DMS153 (cell line): ENCODE results near the gene BTBD6.

ENCODE experiments used
- DNase-seq: peaks from one replicate; lab custom pipeline; 2025; lab: John Stamatoyannopoulos, UW

BTBD6 gene

DNA sequence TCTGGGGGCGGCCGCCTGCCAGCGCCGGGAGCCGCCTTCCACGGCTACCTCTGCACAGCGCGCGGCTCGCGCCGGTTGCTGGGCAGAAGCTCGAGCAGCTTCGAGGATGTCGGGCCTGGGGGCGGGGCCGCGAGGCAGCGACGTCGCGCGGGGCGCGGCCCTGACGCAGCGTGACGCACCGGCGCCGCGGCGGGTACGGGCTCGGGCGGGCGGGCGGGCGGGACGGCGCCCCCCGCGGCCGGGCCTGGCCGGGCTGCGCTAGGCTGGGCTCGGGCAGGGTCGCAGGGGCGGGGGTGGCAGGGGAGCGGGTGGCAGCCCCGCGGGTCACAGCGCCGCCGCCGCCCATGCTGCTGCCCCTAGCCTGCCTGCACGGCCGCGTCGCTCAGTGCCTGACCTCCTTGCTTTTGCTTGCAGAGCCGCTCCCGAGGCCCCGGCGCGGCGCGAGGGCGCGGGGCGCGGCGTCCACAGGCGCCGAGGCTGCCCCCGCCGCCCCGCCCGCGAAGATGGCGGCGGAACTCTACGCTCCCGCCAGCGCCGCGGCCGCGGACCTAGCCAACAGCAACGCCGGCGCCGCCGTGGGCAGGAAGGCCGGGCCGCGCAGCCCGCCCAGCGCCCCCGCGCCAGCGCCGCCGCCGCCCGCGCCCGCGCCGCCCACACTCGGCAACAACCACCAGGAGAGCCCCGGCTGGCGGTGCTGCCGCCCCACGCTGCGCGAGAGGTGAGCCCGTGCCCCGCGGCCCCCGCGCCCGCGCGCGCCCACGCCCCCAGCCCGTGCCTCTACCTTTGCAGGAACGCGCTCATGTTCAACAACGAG is at the start of gene BTBD6:
TSS of gene BTBD6 (plus strand) at position 166 of the 814 bp plus-strand sequence. CDS start at position 345, 179 bp downstream.
- DNase-seq, result peak; percentile 21

DNA sequence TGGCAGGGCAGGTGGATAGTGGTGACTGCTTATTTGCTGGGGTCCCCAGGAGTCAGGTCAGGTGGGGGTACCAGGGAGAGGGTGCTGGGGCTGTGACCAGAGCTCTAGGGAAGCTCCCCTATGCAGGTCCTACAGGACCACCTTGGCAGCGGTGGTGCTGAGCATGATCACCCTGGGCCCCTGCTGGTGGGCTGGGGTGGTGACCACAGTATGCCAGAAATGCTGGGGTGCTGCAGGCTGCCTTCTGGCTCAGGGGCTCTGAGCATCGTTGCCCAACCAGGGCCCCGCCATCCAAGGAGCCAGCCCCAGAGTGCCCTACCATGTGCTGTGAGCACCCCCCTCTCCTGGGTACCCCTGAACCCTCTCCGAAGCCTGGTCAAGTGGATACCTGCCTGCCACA is 49.7 kb upstream of the BTBD6 start:
- no peak for DNase-seq

DNA sequence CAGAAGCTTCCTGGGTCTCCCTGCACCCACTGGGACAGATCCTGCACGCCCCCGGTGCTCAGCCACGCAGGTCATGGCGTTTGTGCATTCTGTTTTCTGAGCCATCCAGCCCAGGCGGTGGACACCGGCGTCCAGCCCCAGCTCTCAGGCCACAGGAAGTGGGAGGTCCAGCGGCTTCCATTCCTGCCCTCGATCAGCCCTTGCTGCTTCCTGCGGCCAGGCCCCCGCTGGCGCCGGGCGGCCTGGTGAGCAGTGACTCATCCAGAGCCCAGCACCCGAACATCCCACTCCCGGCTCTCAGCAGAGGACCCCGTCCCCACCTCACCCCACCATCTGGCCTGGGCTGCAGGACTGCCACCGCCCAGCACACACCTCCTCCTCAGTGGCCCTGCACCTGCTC is 49.2 kb upstream of the BTBD6 start:
- DNase-seq, result no peak

DNA sequence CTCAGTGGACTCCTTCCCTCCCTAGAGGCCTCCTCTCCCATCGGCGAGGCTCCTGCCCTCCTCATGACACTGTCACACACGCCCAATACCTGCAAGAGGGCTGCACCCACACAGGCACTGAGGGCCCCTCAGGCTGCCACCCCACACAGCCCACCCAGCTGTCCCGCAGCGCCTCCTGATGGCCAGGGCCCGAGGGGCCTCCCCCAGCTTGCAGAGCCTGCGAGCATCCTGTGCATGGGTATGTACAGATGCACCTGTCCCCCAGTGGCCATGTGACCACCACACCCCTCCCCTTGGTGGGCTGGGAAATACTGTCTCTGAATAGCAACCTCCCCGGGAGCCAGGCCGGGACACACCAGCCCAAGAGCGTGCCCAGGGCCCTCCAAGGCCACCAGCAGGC is 48.3 kb upstream of the BTBD6 start:
- DNase-seq, result no peak

DNA sequence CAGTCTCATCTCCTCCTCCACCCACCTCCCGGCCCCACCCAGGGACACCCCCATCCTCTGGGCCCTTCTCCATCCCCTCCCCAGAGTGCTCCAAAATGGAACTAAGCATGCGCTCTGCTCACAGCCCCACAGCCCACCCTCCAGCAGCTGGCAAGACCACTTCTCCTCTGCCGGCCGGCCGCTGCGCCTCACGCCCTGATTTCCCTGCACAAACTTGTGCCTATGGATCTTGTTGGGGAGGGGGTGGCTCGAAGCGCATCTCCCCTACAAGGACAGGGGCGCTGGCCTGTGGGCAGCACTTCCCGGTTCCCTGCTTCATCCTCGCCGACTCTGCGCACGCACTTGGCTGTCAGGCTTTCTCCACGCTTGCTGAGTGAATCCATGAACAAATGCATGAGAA is 47.7 kb upstream of the BTBD6 start:
- DNase-seq, result no peak

DNA sequence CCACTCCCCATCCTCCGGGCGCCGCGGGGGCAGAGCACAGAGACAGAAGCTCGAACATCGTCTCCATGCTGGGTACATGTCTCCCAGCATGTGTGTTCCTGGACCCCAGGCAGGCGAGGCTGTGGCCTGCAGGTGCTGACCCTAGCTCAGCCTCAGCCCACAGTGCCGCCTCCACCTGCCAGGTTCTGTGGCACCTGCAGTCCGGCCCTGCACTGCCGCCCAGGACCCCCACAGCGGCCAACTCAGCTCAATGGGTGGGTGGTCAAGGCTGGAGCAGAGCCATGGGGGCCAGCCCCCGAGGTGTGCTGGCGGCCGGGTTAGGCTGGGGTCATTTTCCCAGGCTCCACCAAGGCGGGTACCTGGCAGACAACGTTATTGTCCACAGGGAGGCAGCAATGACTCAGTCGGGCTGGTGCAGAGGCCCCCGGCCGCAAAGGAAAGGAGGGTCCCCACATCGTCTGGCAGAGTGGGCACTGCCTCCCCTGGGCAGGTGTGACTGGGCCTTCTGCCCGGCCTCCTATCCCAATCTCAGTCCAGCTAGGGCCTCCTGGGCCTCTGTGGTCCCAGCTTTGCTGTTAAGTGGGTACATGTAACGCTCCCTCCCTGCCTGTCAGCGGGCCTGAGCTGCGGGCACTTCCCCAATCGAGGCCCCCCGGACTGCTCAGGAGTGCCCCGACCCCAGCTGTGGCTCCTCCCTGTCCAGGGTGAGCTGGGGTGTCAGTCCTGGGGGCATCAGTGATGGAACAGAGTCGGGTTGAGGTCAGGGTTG is 47.0 kb upstream of the BTBD6 start:
- no peak for DNase-seq

DNA sequence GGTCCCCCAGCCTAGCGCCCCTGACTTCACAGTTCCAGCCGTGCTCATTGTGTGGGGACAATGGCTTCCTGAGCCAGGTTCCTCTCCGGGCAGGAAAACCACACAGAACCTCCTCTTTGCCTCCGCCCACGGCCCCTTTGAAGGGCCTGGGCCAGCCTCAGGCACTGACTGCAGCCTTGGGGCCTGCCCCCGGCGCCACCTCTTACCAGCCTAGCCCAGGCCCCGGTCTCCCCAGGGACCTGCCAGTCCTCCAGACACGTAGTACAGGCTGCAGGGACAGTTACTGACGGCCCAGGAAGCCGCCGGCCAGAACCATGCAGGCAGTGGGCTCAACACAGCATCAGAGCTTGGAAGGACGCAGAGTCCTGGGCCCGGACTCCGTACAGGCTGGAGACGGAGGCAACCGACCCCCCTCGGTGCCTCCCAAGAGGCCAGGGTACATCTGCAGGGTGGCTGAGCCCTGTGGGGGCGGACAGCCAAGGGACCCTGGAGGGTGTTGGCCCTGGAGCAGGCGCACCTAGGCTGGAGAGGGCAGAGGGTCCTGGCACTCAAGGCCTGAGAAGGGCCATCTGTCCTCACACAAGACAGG is 46.3 kb upstream of the BTBD6 start:
- peak; percentile 25 for DNase-seq

DNA sequence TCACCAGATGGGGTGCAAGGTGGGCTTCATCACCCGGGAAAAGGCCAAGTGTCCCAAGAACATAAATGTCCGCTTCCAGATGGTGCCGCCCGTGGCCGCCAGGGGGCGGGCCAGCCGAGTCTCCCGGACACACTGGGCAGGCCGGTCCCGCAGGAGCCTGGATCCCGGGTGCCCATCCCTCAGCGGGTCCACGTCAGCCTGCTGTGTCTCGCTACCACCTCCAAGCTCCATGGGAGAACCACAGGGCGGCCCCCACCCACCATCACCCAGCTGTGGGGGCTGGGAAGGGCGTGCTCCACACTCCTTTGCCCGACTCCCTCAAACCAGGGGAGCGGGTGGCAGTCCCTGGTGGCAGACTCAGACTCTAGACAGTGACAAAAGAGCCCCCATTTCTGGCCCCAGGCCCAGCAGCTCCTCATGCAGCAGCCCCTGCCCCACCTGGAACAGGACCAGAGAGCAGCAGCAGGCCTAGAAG is 45.2 kb upstream of the BTBD6 start:
- no peak for DNase-seq

DNA sequence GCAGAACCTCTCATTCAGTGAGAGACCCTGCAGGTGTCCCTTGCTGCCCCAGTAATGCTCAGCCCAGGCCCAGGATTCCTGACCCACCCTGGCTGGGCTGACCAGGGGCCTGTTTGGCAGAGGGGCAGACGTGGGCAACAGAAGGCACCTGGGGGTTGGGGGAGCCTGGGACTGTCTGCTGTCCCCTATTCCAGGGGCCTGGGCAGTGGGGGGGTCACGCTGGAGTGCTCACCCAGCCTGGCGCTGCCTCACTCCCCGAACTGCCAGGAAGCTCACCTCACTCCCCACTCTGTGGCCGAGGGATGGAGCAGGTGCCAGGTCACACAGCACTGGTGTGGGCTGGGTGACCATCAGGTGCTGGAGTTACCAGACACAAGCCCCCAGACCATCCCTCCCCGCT is 44.6 kb upstream of the BTBD6 start:
- no peak for DNase-seq

DNA sequence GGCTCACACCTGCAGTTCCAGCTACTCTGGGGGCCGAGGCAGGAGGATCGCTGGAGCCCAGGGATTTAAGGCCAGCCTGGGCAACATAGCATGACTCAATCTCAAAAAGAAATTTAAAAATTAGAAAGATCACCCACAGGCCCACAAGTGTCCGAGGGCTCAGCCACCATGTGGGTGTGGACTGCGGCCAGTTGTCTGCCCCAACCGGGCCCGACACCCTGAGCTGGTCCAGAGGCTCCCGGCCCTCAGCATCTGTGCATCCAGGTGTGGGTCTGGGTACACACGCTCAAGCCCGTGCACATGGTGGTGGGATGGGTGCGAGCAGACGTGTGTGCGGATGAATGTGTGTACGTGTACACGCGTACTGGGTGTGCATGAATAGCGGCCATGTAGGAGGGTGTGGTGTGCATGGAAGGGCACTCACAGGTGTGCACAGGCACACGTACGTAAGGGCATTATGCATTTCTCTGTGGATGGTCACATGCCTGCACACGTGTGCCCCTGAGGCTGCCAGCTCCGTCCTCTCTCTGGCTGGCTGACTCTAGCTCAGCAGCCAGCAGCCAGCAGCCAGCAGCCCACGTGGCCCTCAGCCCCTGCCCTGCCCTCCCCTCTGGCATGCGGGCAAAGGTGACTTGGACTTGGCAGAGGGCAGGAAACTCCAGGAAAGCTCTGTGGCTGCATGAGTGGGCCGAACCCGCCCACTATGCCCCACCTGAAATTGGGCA is 44.0 kb upstream of the BTBD6 start:
- no peak for DNase-seq

DNA sequence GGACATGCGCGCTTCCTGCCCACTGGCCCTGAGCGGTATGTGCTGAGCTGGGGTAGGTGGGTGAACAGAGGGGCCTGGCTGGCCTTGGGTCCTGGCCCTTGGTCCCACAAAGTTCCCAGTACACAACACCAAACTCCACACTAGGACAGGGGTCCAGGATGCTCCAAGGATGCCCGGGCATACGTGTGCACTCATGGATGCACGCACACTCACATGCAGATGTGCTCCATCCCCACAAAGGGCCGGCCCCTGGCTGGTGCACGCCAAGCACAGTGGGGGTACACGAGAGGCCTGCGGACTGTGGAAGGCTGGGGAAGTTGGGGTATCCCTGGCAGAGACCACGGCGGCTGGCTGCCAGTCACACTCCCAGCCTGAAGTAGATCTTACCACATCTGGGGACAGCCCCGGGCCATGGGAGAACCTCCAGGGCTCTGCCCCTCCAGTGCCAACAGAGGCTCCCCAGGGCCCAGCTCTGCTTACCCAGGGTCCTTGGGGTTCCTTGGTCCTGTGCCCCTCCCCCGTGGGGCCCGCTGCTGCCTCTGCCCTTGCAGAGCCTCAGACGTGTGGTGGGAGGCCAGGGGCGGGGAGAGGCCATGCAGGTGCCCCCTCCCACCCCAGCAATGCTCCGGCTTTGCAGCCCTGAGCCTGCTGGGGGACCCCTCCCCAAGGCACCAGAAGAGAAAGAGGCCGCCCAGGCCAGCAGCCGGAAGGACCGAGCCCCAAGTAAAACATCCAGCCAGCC is 43.2 kb upstream of the BTBD6 start:
- DNase-seq, result no peak

DNA sequence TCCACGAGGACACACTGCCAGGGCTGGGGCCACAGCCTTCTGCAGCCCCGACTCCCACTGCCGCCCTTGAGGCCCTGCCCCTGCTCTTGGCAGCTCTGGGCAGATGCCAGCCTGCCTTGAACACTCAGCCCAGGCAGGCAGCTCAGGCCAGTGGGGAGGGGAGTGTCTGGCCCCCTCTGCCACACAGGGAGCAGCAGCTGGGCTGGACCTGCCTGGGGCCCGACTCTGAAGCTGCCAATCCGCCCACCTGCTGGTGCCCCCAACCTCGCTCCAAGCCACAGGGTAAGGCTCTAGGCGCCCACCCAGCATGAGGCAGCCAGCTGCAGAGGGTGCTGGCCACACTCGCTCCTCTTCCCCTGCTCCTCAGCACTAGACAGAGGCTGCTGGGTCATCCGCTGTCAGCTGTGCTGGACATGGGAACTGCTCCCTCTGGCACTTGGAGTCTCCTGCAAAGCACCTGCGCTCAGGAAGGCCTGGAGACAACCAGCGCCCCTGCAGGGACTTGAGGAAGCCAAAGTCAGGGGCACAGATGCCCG is 42.6 kb upstream of the BTBD6 start:
- no peak for DNase-seq

DNA sequence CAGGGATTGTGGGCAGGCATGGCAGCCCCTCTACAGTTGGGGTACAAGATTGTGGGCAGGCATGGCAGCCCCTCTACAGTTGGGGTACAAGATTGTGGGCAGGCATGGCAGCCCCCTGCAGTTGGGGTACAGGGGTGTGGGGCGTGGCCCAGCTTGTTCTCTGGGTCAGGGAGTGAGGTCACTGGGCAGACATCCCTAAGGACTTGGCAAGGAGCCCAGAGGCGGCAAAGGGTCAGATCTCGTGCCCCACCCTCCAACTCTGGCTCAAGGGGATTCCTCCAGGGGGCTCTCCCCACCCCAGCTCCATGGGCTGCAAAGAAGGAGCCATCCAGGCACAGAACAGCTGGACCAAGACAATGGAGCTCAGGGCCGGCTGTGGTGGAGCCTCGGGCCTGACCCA is 41.5 kb upstream of the BTBD6 start:
- DNase-seq, result no peak

DNA sequence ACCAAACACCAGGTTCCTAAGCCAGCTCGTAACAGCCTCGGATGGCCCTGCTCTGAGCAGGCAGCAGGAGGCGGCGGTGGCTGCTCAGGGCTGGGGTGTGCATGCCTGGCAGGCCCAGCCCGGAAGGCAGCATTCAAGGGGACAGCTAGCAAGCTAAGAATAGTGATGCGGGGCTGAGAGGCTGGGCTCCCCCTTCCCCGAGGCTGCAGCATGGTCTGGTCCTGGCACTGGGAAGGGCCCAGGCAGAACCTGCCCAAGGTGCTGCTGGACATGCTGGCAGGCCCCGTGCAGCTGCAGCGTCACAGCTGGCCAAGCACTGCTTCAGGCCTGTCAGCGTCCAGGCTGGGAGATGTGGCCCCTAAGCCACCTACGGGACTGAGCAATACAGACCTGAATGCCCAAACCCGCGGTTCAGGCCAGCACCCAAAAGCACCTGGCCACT is 40.9 kb upstream of the BTBD6 start:
- no peak for DNase-seq

DNA sequence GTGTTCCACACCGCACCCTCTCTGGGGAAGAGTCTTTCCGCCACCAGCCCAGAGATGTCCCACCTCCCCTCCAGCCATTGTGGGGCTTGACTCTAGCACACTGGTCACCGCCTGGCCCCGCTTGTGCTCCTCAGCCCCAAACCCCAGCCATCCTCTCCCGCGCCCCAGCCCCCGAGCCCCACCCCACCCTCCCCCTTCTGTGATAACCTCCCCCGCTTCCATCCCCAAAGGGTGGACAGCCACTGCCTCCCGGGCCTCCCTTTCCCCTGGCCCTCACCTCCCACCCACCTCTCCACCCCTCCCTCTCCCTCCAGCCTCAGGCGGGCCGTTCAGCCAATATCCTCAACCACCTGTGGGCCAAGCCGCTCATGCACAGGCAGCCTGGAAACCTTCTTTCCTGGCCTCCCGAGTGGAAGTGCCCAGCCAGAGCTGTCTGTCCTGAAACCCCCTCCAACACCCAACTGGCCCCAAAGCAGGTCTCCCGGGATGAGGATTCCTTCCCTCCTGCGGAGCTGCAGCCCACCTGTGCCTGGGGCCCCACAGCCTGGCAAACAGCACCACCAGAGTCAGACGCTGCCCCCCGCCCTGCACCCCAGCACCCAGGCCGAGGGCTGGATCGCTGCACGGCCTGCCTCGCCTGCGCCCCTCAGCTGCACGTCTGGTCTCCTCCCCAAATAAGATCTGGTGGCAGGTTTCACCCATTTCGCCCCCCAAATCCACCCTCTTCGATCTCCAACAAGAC is 40.2 kb upstream of the BTBD6 start:
- DNase-seq, result no peak

DNA sequence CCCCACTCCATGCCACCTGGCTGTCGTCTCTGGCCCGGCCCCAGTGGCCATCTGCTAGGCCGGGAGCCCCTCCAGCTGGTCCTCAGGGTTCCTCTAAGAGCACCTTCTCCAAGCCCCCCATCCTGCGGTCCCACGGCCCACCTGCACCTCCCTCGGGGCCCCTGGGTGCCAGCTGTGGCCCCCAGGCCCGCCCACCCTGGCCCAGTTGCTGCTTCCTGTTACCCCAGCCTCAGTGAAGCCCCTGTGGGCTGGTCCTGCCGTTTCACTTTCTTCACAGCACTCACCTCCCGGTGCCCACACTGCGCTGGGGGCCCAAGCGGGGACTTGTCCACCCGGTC is 39.6 kb upstream of the BTBD6 start:
- no peak for DNase-seq

DNA sequence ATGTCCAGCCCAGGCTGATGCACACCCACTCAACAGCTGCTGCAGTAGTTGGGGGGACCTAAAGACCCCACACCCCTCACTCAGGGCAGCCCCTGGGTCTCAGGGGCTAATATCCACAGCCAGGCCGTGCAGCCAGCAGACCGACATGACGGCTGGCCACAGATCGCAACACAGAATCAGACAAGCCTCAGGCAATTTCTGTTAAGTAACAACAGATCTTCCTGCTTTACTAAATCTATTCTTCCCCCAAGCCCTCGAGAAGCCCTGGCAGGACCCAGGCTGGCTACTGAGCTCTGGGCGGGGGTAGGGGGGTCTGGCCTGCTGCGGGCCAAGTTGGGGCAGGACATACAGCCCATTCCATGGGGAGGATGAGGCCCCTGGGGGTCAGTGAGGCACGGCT is 39.2 kb upstream of the BTBD6 start:
- no peak for DNase-seq

DNA sequence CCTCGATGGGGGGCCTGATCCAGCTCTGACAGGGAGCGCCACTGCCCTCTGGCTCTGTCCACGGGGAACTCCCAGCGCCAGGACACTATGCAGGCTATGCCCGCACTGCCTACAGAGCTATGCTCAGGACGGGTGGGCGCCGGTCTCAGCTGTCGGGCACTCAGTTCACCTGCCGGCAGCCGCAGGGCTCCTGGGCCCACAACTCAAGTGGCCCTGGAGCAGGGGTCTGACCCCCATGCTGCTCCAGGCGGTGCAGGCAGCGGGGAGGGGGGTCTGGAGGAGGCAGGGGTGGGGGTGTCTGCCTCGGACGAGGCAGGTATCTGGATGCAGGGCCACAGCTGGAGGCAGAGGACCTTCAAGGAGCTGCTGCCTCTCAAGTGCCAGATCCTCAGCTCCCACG is 38.7 kb upstream of the BTBD6 start:
- DNase-seq, result no peak

DNA sequence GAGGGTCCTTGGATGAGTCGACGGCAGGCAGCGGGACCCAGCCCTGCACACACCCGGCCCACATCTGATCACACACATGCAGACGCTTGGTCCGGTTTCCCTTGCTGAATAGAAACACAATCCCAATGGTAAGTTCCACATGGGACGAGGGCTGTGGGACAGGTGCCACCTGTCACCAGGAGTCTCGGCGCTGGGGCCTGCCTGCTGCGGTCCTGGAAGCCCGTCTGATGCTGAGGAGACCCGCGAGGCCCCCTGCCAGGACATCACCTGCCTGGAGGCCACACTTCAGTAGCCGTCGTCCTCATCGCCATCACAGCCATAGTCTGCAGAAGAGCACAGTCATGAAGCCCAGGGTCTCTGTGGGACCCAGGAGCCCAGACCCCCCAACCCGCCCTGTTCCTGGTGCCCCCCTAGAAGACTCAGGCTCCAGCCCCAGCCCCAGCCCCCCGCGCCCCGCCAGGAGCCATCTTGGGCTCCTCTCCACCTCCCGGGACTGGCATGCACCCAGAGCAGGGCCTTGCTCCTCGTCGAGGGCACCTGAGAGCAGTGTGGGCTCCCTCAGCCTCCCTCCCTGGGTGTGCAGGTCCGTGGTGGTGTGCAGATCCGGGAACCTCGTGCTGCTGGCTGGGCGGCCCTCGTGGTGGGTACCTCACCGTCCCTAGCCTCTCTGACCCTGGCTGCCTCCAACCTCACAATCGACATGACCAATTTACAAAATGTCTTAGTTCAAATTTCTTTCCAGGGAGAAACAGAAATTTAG is 37.9 kb upstream of the BTBD6 start:
- no peak for DNase-seq
